GM10266 (cell line): ENCODE results near the gene RNU7-1.

Experiments used
- DNase-seq: peaks from one replicate; pipeline ENCODE4 v3.0.0; 2012; ENCODE audit errors: extremely low spot score
- TF ChIP-seq, protein P1 (sequence below): IDR thresholded peaks from 2 replicates; pipeline ENCODE4 v1.5.1; 2012; ENCODE audit warnings: mild to moderate bottlenecking, low read depth; ENCODE audit not compliant: control insufficient read depth, insufficient read depth; ENCODE audit errors: missing control alignments

The RNU7-1 gene

DNA sequence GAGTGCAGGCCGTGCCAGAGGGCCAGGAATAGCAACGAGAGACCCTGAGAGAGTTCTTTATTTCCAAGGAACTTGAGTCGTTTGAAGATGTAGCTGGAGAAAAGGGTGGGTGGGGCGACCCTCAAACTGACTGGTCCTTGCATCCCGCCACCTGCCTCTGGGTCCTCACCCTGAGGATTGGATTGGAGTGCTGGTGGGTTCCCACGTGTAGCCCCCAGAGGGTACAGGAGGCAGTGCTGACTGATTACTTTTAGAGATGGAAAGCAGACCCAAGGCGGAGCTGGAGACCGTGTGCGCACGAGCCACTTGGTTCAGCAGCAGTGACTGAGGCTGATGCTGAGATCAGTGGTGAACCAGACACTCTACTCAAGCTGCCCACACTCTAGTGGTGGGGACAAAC is 34.0 kb downstream of the RNU7-1 start:
- DNase-seq = no peak
- TF ChIP-seq, protein P1, sequence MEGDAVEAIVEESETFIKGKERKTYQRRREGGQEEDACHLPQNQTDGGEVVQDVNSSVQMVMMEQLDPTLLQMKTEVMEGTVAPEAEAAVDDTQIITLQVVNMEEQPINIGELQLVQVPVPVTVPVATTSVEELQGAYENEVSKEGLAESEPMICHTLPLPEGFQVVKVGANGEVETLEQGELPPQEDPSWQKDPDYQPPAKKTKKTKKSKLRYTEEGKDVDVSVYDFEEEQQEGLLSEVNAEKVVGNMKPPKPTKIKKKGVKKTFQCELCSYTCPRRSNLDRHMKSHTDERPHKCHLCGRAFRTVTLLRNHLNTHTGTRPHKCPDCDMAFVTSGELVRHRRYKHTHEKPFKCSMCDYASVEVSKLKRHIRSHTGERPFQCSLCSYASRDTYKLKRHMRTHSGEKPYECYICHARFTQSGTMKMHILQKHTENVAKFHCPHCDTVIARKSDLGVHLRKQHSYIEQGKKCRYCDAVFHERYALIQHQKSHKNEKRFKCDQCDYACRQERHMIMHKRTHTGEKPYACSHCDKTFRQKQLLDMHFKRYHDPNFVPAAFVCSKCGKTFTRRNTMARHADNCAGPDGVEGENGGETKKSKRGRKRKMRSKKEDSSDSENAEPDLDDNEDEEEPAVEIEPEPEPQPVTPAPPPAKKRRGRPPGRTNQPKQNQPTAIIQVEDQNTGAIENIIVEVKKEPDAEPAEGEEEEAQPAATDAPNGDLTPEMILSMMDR = no peak

DNA sequence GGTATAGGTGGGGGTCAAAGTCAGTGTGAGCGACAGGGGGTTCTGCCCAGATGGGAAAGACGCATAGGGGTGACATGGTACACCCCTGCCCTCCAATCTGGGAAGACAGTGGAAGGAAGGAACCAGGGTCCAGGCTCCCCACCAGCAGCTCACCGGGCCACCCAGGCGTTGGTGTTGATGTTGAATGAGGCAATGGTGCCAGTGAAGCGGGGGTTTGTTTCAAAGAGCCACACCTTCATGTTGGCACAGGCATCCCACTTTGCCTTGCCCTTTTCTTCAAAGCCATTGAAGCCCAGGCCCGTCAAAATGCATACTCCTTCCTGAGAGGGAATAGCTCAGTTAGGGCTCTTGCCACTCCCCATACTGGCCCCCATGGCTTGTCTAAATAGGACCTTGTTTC is 34.6 kb downstream of the RNU7-1 start:
- TF ChIP-seq, protein P1 = no peak
- no peak for DNase-seq

DNA sequence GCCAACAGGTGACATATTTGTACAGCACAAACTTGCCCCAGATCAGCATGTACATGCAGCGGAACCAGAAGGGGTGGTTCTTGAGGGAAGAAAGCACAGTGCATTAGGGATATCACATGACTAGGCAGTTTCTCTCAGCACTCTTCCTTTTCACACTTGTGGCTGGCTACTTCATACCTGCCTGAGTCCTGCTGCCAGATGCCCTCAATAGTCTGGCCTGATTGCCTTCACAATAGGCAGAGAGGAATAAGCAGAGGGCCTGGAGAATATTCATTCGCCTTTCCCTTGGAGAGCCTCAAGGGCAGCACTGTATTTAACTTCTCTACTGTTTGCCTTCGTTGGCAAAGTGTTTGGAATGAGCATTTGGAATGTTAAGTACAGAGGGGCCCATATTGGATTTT is 35.0 kb downstream of the RNU7-1 start:
- TF ChIP-seq, protein P1 = no peak
- DNase-seq = no peak

DNA sequence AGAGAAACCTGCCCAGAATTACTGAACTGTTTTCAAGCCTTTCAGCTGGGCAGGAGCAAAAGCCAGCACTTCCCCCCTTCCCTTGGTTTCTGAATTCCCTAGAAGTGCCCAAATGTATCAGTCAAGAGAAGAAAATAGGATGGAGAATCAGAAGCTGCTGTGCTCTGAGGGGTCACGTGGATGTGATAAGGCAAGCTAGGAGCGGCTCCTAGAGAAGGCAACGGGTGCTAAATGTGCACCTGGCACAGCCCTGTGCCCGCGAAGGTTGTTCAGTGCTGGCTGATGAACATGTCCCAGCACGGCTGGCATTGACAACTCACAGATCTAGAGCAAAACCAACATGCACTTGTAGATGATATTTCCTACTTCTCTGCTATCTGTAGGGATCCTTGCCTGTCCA is 35.4 kb downstream of the RNU7-1 start:
- TF ChIP-seq, protein P1 = no peak
- no peak for DNase-seq

DNA sequence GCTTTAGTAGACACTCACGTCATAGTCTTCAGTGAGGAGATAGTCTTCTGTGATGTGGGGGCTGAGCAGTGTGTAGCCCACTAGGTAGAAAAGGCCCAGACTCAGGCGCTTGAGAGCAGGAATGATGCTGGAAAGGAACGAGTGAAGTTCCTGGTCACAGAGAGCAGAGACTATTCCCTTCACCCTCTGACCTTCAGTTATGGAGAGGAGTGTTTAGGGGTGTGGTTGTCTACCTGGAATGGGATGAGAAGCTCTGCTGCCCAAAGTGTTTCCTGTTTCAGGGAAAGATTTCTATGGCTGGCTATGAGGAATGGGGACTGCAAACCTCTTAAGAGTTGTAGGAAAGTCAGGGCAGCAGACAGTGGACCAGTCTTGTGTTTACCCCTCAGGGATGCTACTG is 35.8 kb downstream of the RNU7-1 start:
- TF ChIP-seq, protein P1 = no peak
- DNase-seq = no peak

DNA sequence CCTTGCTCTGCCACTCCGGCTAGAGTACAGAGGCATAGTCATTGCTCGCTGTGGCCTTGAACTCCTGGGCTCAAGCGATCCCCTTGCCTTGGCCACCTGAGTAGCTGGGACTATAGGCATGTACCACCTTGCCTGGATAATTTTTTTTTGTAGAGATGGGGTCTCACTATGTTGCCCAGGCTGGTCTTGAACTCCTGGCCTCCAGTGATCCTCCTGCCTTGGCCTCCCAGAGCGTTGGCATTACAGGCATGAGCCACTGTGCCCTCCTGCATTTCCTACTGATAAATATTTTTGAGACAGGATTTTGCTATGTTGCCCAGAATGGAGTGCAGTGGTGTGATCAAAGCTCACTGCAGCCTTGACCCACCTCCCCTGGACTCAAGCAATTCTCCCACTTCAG is 36.5 kb downstream of the RNU7-1 start:
- no peak for DNase-seq
- TF ChIP-seq, protein P1 = no peak

DNA sequence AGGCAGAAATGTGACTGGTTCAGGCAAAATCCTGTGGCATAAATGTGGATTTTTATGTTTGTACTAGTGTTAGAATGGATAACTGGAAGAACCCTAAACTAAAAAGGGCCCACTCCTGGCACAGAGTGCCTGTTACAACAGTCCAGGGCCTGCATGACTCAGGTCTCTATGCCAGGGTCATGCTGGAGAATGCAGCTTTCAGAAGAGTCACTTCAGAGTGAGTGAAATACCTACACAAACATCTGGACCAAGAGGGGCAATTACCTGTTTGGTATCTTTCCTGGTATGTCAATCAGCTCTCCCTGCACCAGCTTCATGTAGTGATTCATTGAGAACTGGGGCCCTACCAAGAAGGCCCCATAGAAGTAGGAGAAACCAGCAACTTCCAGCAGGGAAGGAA is 37.1 kb downstream of the RNU7-1 start:
- TF ChIP-seq, protein P1 = no peak
- DNase-seq = no peak
